NCI-H1930 (cell line): Measurements from ENCODE around the gene B4GALNT1.
"Not testable (repeated sequence)": the region's sequence is repeated elsewhere in the genome, so short reads cannot be mapped to it uniquely, and the experiment has no call there.

ENCODE experiments used
- DNase-seq, 2 experiments: peaks; one replicate each; lab custom pipeline; 2025; lab: John Stamatoyannopoulos, UW

B4GALNT1 gene

DNA sequence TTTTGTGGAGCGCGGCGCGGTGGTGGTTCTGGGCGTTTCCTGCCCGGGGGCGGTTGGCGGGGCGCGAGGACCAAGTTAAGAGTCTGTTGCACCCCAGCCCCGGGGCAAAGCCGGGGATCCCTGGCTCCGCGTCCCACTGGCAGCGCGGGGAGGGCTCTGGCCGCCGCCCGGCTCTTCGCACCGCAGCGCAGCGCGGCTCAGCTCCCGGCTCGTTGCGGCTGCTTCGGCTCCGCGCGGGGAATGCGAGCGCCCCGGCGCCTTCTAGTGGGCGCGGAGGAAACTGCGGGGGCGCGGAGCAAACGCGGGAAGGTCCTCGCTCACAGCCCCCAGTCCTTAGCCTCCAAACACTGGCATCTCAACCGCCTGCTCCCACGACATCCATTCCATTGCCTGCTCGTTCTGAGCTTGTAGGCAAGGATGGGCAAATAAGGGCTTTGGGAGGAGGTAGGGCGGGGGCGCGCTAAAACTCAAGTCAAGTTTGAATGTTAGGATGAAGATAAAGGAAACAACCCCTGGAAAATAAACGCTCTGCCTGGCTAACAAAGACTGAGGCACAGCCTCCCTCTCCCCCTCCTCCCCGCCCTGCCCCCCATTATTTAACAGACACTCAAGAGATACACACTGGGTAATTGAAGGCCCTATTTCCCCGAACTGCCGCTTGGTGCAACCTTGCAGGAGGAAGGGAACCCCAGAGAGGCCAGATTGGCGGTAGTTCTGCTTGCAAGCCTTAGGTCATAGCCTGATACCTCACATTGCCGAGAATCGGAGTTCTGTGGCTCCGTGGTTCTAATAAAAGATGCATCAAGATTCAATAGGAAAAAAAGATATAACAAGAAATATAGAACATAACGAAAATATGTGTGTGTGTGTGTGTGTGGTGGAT is at the start of gene B4GALNT1:
TSS of gene B4GALNT1 (minus strand) at position 244 of the 883 bp plus-strand sequence. CDS start 1,069 bp downstream, outside the sequence.
- DNase-seq, result peak; percentile 72 to 78

GRCh38 chr12:57679697-57680096 is 46.7 kb upstream of the B4GALNT1 start:
- no peak for DNase-seq

DNA sequence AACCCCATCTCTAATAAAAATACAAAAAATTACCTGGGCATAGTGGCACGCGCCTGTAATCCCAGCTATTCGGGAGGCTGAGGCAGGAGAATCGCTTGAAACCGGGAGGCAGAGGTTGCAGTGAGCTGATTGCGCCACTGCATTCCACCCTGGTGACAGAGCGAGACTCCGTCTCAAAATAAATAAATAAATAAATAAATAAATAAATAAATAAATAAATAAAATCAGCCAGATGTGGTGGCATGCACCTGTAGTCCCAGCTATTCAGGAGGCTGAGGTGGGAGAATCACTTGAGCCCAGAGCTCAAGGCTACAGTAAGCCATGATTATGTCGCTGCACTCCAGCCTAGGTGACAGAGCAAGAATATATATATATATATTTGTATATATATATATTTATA is 44.9 kb upstream of the B4GALNT1 start:
- not testable (repeated sequence) for DNase-seq

DNA sequence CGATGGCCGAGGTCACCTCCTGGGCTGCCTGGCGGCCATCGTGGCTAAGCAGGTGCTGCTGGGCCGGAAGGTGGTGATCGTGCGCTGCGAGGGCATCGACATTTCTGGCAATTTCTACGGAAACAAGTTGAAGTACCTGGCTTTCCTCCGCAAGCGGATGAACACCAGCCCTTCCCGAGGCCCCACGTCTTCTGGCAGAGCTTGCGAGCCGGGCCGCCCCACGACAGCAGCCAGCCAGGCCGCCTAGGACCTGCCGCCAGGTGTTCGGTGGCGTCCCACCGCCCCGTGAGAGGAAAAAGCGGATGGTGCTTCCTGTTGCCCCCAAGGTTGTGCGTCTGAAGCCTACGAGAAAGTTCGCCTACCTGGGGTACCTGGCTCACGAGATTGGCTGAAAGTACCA is 41.7 kb upstream of the B4GALNT1 start:
- no peak for DNase-seq

GRCh38 chr12:57672801-57673200 is 39.8 kb upstream of the B4GALNT1 start:
- no peak for DNase-seq

DNA sequence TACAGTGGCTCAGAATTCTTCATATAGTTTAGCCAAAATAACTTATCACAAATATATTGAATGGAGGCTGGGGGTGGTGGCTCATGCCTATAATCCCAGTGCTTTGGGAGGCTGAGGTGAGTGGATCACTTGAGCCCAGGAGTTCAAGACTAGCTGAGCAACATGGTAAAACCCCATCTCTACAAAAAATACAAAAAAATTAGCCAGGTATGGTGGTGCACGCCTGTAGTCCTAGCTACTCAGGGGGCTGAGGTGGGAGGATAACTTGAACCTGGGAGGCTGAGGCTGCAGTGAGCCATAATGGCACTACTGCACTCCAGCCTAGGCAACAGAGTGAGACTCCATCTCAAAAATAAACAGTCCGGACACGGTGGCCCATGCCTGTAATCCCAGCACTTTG is 38.8 kb upstream of the B4GALNT1 start:
- DNase-seq, result not testable (repeated sequence)

DNA sequence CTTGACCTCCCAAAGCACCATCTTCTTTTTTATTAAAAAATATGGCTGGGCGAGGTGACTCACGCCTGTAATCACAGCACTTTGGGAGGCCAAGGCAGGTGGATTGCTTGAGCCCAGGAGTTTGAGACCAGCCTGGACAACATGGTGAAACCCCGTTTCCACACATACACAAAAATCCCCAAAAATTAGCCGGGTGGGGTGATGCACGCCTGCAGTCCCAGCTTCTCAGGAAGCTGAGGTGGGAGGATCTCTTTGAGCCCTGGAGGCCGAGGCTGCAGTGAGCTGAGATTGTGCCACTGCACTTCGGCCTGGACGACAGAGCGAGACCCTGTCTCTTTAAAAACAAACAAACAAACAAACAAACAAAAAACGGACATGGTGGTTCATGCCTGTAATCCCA is 36.7 kb upstream of the B4GALNT1 start:
- not testable (repeated sequence) for DNase-seq

GRCh38 chr12:57666897-57667296 is 33.9 kb upstream of the B4GALNT1 start:
- no peak for DNase-seq

DNA sequence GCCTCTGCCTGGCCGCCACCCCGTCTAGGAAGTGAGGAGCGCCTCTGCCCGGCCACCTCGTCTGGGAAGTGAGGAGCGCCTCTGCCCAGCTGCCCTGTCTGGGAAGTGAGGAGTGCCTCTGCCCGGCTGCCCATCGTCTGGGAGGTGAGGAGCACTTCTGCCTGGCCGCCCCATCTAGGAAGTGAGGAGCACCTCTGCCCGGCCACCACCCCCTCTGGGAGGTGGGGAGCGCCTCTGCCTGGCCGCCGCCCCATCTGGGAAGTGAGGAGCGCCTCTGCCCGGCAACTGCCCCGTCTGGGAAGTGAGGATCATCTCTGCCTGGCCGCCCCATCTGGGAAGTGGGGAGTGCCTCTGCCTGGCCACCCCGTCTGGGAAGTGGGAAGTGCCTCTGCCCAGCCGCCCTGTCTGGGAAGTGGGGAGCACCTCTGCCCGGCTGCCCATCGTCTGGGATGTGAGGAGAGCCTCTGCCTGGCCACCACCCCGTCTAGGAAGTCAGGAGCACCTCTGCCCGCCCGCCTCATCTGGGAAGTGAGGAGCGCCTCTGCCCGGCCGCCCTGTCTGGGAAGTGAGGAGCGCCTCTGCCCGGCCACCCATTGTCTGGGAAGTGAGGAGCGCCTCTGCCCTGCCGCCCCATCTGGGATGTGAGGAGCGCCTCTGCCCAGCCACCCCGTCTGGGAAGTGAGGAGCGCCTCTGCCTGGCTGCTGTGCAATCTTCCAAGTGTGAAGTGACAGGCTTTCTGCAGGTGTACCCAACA is 32.2 kb upstream of the B4GALNT1 start:
- DNase-seq, result not testable (repeated sequence)

DNA sequence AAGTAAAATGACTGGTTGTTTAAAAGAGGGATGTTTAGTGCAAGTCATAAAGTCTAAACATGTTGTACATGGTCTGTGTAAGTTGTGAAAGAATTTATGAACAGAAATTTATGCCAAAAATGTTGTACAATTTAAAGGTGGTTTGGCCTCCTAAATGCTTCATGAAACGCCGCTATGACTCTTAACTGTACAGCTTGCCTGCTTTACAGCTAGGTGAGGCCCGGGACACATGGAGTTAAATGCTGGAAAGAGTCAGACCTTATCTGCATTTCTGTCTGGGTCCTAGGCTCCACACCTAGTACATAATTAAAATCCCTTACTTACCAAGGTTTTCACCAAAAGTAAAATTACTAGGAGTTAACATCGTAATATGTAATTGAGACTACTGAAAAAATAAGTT is 28.4 kb upstream of the B4GALNT1 start:
- no peak for DNase-seq

DNA sequence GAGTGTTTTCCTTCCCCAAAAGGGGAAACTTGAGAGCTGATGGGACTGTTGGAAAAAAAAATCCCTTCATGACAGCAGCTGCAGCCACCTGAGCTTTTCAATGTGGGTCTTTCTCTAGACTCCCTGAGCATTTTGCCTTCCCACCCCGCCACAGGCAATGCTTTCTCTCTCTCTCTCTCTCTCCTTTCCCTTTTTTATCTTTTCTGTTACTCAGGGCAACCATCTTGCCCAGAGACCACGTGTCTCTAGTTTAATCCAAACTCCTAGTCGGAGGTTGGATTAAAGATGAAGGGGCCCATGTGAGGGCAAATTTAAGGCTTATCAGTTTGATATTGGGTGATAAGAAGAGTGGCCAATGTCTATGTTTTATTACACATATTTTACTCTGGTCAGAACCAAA is 25.9 kb upstream of the B4GALNT1 start:
- no peak for DNase-seq

GRCh38 chr12:57657744-57658143 is 24.7 kb upstream of the B4GALNT1 start:
- DNase-seq, result no peak

- DNase-seq, result not testable (repeated sequence)
Observed at GRCh38 chr12:57656408-57656807, 23.4 kb upstream of the B4GALNT1 start.

DNA sequence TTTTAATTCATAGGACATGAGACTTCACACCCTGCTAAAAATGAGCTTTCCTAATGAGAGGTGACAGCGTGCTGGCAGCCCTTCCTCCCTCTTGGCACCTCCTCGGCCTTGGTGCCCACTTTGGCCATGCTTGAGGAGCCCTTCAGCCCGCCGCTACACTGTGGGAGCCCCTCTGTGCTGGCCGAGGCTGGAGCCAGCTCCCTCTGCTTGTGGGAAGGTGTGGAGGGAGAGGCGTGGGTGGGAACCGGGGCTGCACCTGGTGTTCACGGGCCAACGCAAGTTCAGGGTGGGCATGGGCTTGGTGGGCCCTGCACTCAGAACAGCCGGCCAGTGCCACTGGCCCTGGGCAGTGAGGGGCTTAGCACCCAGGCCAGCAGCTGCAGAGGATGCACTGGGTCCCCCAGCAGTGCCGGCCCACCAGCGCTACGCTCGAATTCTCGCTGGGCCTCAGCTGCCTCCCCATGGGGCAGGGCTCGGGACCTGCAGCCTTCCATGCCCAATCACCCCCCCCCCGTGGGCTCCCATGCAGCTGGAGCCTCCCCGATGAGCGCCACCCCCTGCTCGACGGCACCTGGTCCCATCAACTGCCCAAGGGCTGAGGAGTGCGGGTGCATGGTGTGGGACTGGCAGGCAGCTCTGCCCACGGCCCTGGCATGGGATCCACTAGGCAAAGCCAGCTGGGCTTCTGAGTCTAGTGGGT is 22.7 kb upstream of the B4GALNT1 start:
- no peak for DNase-seq

DNA sequence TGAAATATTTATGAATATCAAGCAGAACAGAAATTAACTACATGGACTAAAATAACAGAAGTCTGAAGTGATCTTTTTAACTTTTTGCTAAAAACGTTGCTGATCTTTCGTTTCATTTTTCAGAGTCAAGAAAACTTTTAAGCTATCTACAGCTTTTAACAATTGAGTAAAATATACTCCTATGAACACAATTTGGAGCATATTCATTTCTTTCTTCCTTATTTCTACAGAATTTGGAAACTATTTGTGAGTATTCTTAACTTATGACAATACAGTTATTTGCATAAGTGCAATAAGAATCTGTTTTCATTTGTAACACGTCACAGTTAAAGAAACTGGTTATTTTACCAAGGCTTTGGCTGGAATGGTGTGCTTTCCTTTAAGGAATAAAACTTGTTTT is 21.0 kb upstream of the B4GALNT1 start:
- no peak for DNase-seq

DNA sequence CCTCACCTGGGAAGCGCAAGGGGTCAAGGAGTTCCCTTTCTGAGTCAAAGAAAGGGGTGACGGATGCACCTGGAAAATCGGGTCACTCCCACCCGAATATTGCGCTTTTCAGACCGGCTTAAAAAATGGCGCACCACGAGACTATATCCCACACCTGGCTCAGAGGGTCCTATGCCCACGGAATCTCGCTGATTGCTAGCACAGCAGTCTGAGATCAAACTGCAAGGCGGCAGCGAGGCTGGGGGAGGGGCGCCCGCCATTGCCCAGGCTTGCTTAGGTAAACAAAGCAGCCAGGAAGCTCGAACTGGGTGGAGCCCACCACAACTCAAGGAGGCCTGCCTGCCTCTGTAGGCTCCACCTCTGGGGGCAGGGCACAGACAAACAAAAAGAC is 13.7 kb upstream of the B4GALNT1 start:
- not testable (repeated sequence) for DNase-seq

DNA sequence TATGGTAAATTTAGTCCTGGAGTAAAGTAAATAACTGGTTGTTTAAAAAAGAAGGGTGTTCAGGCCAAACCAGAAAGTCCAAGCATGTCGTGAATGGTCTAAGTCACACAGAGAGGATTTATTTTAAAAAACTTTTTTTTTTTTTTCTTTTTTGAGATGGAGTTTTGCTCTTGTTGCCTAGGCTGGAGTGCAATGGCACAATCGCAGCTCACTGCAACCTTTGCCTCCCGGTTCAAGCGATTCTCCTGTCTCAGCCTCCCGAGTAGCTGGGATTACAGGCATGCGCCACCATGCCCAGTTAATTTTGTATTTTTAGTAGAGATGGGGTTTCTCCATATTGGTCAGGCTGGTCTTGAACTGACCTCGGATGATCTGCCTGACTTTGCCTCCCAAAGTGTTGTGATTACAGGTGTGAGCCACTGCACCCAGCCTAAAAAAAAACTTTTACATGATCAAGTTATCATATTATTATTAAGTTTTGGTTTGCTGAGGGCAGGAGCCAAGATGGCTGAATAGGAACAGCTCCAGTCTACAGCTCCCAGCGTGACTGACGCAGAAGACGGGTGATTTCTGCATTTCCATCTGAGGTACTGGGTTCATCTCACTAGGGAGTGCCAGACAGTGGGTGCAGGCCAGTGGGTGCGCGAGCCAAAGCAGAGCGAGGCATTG is 13.1 kb upstream of the B4GALNT1 start:
- DNase-seq, result not testable (repeated sequence)

DNA sequence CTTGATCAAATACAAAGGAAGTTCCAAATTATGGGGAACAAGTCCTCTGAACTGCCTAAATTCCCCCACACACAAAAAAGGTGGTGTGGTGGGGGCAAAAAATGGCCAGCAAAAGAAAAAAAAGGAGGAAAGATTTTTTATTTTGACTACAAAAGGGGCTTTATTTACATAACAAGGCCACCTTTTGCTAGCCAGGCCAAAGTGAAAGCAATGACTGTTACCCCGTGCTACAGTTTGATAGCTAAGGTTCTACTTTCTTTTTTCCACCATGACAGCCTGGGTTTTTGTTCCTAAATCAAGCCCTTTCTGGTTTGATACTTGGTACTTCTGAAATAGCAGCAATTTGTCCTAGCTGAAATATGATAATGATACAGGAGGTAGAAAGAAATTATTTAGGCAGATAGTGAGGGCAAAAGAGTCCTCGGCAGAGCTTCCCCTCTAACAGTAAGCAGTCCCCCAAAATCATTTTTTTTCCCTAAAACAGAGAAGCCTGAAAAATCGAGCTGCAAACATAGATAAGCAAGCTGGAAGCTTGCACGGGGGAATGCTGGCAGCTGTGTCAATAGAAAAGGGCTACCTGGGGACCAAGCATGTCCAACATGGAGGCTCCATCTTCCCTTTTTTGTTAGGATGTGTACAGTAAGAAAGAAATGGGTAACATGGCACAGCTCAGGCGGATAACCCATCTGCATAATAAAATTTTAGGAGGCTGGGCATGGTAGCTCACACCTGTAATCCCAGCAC is 8.9 kb upstream of the B4GALNT1 start:
- DNase-seq, result no peak

GRCh38 chr12:57640175-57641042 is 7.4 kb upstream of the B4GALNT1 start:
- no peak for DNase-seq

GRCh38 chr12:57638096-57638495 is 5.1 kb upstream of the B4GALNT1 start:
- no peak for DNase-seq
